Suprapubic skin (tissue), 3 donors: ENCODE measurements around the gene KCNK3.

Source experiments
- POLR2A ChIP-seq, 2 donors: fragments of 450-650 bp; IDR thresholded peaks; one replicate each; pipeline ENCODE4 v1.6.1; 2017; ENCODE audit warnings: antibody characterized with exemption in 2 of 2, mild to moderate bottlenecking in 2 of 2, moderate library complexity in 2 of 2
- TF ChIP-seq, protein P1 (sequence below), 2 donors: fragments of 200-600 bp in 1 of 2; fragments of 450-650 bp in 1 of 2; sonication (generic) in 1 of 2; IDR thresholded peaks; one replicate each; pipeline ENCODE4 v1.5.1; 2016 to 2019; ENCODE audit warnings: antibody characterized with exemption in 2 of 2, mild to moderate bottlenecking in 1 of 2, moderate library complexity in 1 of 2

DNA sequence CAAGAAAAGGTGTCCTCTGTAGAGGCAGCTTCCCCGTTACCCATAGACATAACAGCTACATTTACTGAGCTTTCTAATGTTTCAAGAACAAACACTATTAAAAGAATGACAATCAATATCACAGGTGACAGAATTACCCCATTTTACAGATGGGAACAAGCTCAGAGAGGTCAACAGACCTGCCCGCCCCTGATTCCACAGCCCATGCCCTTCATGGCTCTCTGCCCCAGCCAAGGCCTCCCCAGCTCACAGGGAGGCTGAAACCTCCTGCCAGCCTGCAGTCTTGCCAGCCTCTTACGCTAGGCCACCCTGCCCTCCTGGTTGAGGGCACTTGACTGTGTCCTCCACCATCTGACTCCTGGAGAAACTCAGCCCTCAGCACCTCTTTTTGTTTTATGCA lies 52.4 kb downstream of the KCNK3 start:
- TF ChIP-seq, protein P1, sequence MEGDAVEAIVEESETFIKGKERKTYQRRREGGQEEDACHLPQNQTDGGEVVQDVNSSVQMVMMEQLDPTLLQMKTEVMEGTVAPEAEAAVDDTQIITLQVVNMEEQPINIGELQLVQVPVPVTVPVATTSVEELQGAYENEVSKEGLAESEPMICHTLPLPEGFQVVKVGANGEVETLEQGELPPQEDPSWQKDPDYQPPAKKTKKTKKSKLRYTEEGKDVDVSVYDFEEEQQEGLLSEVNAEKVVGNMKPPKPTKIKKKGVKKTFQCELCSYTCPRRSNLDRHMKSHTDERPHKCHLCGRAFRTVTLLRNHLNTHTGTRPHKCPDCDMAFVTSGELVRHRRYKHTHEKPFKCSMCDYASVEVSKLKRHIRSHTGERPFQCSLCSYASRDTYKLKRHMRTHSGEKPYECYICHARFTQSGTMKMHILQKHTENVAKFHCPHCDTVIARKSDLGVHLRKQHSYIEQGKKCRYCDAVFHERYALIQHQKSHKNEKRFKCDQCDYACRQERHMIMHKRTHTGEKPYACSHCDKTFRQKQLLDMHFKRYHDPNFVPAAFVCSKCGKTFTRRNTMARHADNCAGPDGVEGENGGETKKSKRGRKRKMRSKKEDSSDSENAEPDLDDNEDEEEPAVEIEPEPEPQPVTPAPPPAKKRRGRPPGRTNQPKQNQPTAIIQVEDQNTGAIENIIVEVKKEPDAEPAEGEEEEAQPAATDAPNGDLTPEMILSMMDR (IDR thresholded peaks at IDR 0.05): no peak
- TF ChIP-seq POLR2A (IDR thresholded peaks at IDR 0.05): no peak
